ENCODE results near the gene SLC25A22.

DNA sequence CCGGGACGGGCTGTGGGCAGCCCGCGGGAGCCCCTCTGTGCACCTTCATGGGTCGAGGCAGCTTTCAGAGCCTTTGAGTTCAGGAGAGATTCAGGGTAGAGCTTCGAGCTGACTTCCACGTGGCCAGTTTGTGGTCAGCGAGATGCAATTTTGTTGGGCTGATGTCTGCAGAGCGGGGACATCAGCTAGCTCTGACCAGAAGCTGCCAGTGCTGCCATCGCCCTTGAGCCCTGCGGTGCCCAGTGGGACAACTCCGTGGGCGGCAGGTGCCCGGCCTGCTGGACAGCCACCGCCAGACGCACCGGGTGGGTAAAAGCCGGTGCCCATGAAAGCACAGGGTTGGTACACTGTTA lies 50.1 kb downstream of the SLC25A22 start:
- TF ChIP-seq CTCF (IDR thresholded peaks at IDR 0.05) (no peak), POLR2A (IDR thresholded peaks at IDR 0.05) (no peak)
